ENCODE results near the gene GPR146.

GPR146 gene

GRCh38 chr7:1040790-1041189 is 3.6 kb upstream of the GPR146 start:
- H2AFZ ChIP-seq (ENCODE audit: low read length) = no peak overlapping the region
- no peaks in the 10 kb centered on the region for H4K20me1 ChIP-seq (ENCODE audit: insufficient read depth, low read length)
- H3K9ac ChIP-seq (ENCODE audit: low read length) = no peak overlapping the region
- peaks cover 11% of the 10 kb centered on the region for H3F3A ChIP-seq (ENCODE audit: insufficient read depth, low read length)
- no peak overlapping the region for H3K4me3 ChIP-seq (ENCODE audit: low read length)
- H3K36me3 ChIP-seq (replicated peaks; ENCODE audit: insufficient read depth, low read length) = no peaks in the 10 kb centered on the region
- H3K27ac ChIP-seq (ENCODE audit: low read length) = no peak overlapping the region
- no peak for DNase-seq
- H3K4me2 ChIP-seq (ENCODE audit: low read depth, low read length) = no peak overlapping the region
- H3K79me2 ChIP-seq (ENCODE audit: low read length) = no peaks in the 10 kb centered on the region; the same call in 1 of the 2 replicates
- peaks cover 15% of the 10 kb centered on the region; the same call in 1 of the 2 replicates for H3K4me1 ChIP-seq (ENCODE audit: low read length)
- no peaks in the 10 kb centered on the region for H3K27me3 ChIP-seq (replicated peaks; ENCODE audit: insufficient read depth, low read length)
- H3K9me3 ChIP-seq (replicated peaks; ENCODE audit: insufficient read depth, low read length) = no peaks in the 10 kb centered on the region
- H3K9me2 ChIP-seq (replicated peaks; ENCODE audit: insufficient read depth, low read length) = no peaks in the 10 kb centered on the region
- TF ChIP-seq EZH2 (optimal IDR thresholded peaks at IDR 0.05; ENCODE audit: low read depth, low read length) (no peak), CTCF (IDR thresholded peaks at IDR 0.05; ENCODE audit: low read length) (no peak), EZH2phosphoT487 (IDR thresholded peaks at IDR 0.05; ENCODE audit: low read length) (no peak)

GRCh38 chr7:1041551-1042491 is 2.5 kb upstream of the GPR146 start:
- peaks cover 15% of the 10 kb centered on the region; the same call in 1 of the 2 replicates for H3K4me1 ChIP-seq (ENCODE audit: low read length)
- H3K4me2 ChIP-seq (ENCODE audit: low read depth, low read length) = no peak overlapping the region
- H3K9ac ChIP-seq (ENCODE audit: low read length) = no peak overlapping the region
- H3K79me2 ChIP-seq (ENCODE audit: low read length) = no peaks in the 10 kb centered on the region; the same call in 1 of the 2 replicates
- DNase-seq = no peak
- no peaks in the 10 kb centered on the region for H3K36me3 ChIP-seq (replicated peaks; ENCODE audit: insufficient read depth, low read length)
- no peaks in the 10 kb centered on the region for H3K9me2 ChIP-seq (replicated peaks; ENCODE audit: insufficient read depth, low read length)
- H3K27ac ChIP-seq (ENCODE audit: low read length) = no peak overlapping the region
- TF ChIP-seq EZH2 (optimal IDR thresholded peaks at IDR 0.05; ENCODE audit: low read depth, low read length) (no peak), CTCF (IDR thresholded peaks at IDR 0.05; ENCODE audit: low read length) (no peak), EZH2phosphoT487 (IDR thresholded peaks at IDR 0.05; ENCODE audit: low read length) (no peak)
- H2AFZ ChIP-seq (ENCODE audit: low read length) = no peak overlapping the region
- H4K20me1 ChIP-seq (ENCODE audit: insufficient read depth, low read length) = no peaks in the 10 kb centered on the region
- H3K27me3 ChIP-seq (replicated peaks; ENCODE audit: insufficient read depth, low read length) = no peaks in the 10 kb centered on the region
- peaks cover 11% of the 10 kb centered on the region for H3F3A ChIP-seq (ENCODE audit: insufficient read depth, low read length)
- no peaks in the 10 kb centered on the region for H3K9me3 ChIP-seq (replicated peaks; ENCODE audit: insufficient read depth, low read length)
- no peak overlapping the region for H3K4me3 ChIP-seq (ENCODE audit: low read length)

- no peaks in the 10 kb centered on the region for H3K36me3 ChIP-seq (replicated peaks; ENCODE audit: insufficient read depth, low read length)
- H3K4me2 ChIP-seq (ENCODE audit: low read depth, low read length) = no peak overlapping the region
- H3K27me3 ChIP-seq (replicated peaks; ENCODE audit: insufficient read depth, low read length) = no peaks in the 10 kb centered on the region
- H3K79me2 ChIP-seq (ENCODE audit: low read length) = no peaks in the 10 kb centered on the region; the same call in 1 of the 2 replicates
- no peak for TF ChIP-seq EZH2 (optimal IDR thresholded peaks at IDR 0.05; ENCODE audit: low read depth, low read length)
- TF ChIP-seq CTCF (IDR thresholded peaks at IDR 0.05; ENCODE audit: low read length) = no peak
- TF ChIP-seq EZH2phosphoT487 (IDR thresholded peaks at IDR 0.05; ENCODE audit: low read length) = no peak
- no peak overlapping the region for H3K27ac ChIP-seq (ENCODE audit: low read length)
- H3K9ac ChIP-seq (ENCODE audit: low read length) = no peak overlapping the region
- H3K9me2 ChIP-seq (replicated peaks; ENCODE audit: insufficient read depth, low read length) = no peaks in the 10 kb centered on the region
- H3K4me3 ChIP-seq (ENCODE audit: low read length) = no peak overlapping the region
- H2AFZ ChIP-seq (ENCODE audit: low read length) = no peak overlapping the region
- peaks cover 11% of the 10 kb centered on the region for H3F3A ChIP-seq (ENCODE audit: insufficient read depth, low read length)
- no peaks in the 10 kb centered on the region for H3K9me3 ChIP-seq (replicated peaks; ENCODE audit: insufficient read depth, low read length)
- H4K20me1 ChIP-seq (ENCODE audit: insufficient read depth, low read length) = no peaks in the 10 kb centered on the region
- no peak for DNase-seq
- peaks cover 15% of the 10 kb centered on the region; the same call in 1 of the 2 replicates for H3K4me1 ChIP-seq (ENCODE audit: low read length)
Measured at GRCh38 chr7:1042492-1042833, 1.9 kb upstream of the GPR146 start.

All from MM.1S (cell line).